OCI-LY7 (cell line): ENCODE measurements around the gene APH1B. TPM values are rescaled to one million over a fixed set of nuclear protein-coding genes. Genes with fewer than 3 reads are reported as not detected.

Source experiments
- BruUV-seq: library from RNA; stranded (reverse); fragments of 400-500 nt; replicated peaks from 2 replicates; lab custom pipeline; 2021; lab: Mats Ljungman, UMichigan
- CTCF ChIA-PET: fragments of 300-600 bp; sonication (Branson Sonifier 250); formaldehyde crosslinking; loops from one replicate; lab custom pipeline; 2022; ENCODE audit warnings: antibody characterized with exemption; ENCODE audit not compliant: unreplicated experiment; lab: Charles Lee
- POLR2A ChIA-PET: fragments of 300-600 bp; sonication (Branson Sonifier 250); formaldehyde crosslinking; loops from one replicate; lab custom pipeline; 2022; ENCODE audit warnings: antibody characterized with exemption; lab: Charles Lee
- DNase-seq: peaks from one replicate; pipeline ENCODE4 v3.0.0-alpha.2; 2015; ENCODE audit warnings: low spot score
- H2AFZ ChIP-seq: fragments of 200-600 bp; sonication (generic), shearing (Covaris generic); 2 replicates; pipeline ENCODE4 v1.6.1; 2014; ENCODE audit warnings: mild to moderate bottlenecking, antibody characterized with exemption, low read length, moderate library complexity
- H3K27ac ChIP-seq: fragments of 200-600 bp; sonication (generic); 2 replicates; pipeline ENCODE4 v1.5.1; 2014; ENCODE audit warnings: mixed run types, low read depth, mild to moderate bottlenecking, moderate library complexity, low read length, inconsistent platforms; ENCODE audit not compliant: poor library complexity, severe bottlenecking
- H3K36me3 ChIP-seq: fragments of 200-600 bp; sonication (generic); 2 replicates; pipeline ENCODE4 v1.6.1; 2014; ENCODE audit warnings: mild to moderate bottlenecking, antibody characterized with exemption, low read length, moderate library complexity, mixed read lengths; ENCODE audit not compliant: insufficient read depth
- H3K4me1 ChIP-seq: fragments of 200-600 bp; sonication (generic); 2 replicates; pipeline ENCODE4 v1.5.1; 2014; ENCODE audit warnings: mild to moderate bottlenecking, low read length; ENCODE audit not compliant: insufficient read depth, poor library complexity, severe bottlenecking
- H3K4me2 ChIP-seq: fragments of 200-600 bp; sonication (generic); 2 replicates; pipeline ENCODE4 v1.6.1; 2014; ENCODE audit warnings: mild to moderate bottlenecking, low read length
- H3K4me3 ChIP-seq: fragments of 200-600 bp; sonication (generic); 2 replicates; pipeline ENCODE4 v1.5.1; 2014; ENCODE audit warnings: mild to moderate bottlenecking, low read depth, low read length; ENCODE audit not compliant: poor library complexity, severe bottlenecking
- H3K79me2 ChIP-seq: fragments of 200-600 bp; sonication (generic); 2 replicates; pipeline ENCODE4 v1.6.1; 2016; ENCODE audit warnings: low read depth, mild to moderate bottlenecking, low read length, moderate library complexity, mixed read lengths; ENCODE audit not compliant: insufficient read depth
- H3K9me2 ChIP-seq: fragments of 200-600 bp; sonication (generic); 2 replicates; pipeline ENCODE4 v1.6.1; 2016; ENCODE audit warnings: mild to moderate bottlenecking, low read length, mixed read lengths; ENCODE audit not compliant: insufficient read depth
- H3K9me3 ChIP-seq: fragments of 200-600 bp; sonication (generic); 2 replicates; pipeline ENCODE4 v1.6.1; 2014; ENCODE audit warnings: mild to moderate bottlenecking, mixed run types, low read length, mixed read lengths
- H4K20me1 ChIP-seq: fragments of 200-600 bp; sonication (generic); 2 replicates; pipeline ENCODE4 v1.6.1; 2014; ENCODE audit warnings: mild to moderate bottlenecking, antibody characterized with exemption, low read length, moderate library complexity, mixed read lengths; ENCODE audit not compliant: insufficient read depth
- EZH2phosphoT487 ChIP-seq: fragments of 200-600 bp; sonication (generic); IDR thresholded peaks from 2 replicates; pipeline ENCODE4 v1.6.1; 2018; ENCODE audit warnings: low read depth, borderline replicate concordance, mild to moderate bottlenecking, mixed run types, antibody characterized with exemption, low read length, moderate library complexity, mixed read lengths
- intact Hi-C: fragments of 100-400 bp; cut with micrococcal nuclease; formaldehyde crosslinking; loops from one replicate; pipeline ENCODE4 v1.10.0; 2022; ENCODE audit not compliant: unreplicated experiment
- total RNA-seq, 2 experiments: library from RNA; depleted of rRNA in 1 of 2; stranded (reverse); fragments of >200 nt in 1 of 2; shearing (Covaris generic) in 1 of 2; gene quantifications; 2 replicates each; pipeline ENCODE4 v1.2.3, GENCODE V29; 2014 to 2022
- TF ChIP-seq, protein P1 (sequence below): fragments of 200-600 bp; sonication (generic); conservative IDR thresholded peaks from 2 replicates; pipeline ENCODE4 v1.5.1; 2014; ENCODE audit warnings: mild to moderate bottlenecking, antibody characterized with exemption, low read length, moderate library complexity, mixed read lengths

Gene APH1B
- total RNA-seq, 2 experiments from 2014 or later: 8.3 to 24.1 TPM

DNA sequence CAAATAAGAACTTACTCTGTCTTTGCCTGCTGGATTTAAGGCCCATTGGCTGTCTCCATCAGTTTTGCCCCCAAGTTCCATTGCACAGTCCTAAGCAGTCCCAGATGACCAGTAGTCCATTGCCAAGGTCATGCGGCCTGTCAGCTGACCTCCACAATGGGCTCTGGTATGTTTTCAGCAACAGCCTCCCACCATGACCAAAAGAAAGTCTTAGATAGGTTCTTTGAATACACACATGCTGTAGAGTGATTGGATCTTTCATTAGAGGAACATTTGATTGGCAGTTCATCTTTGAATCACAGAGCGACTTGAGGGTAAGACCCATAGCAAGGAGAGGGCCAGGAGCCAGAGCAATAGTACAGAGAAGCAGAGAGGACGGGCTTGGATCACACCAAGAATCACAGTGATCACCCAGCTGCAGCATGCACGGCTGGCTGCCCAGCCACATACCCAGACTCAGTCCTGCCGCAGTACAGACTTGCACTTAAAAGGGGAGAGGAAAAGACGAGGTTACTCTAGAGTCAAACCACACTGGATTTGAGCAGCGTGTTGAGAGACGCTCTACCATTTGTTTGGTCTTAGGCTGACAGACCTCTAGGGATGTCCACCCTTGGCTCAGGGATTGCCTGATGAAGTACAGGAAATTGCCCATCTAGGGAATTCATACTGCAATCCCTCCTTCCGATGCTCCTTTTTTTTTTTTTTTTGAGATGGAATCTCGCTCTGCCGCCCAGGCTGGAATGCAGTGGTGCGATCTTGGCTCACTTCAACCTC lies 50.4 kb downstream of the APH1B start:
- Histone ChIP-seq H3K27ac (no peak overlapping the region), H3K4me1 (no peaks in the 10 kb centered on the region), H3K9me2 (no peaks in the 10 kb centered on the region), H3K36me3 (no peaks in the 10 kb centered on the region), H3K79me2 (no peaks in the 10 kb centered on the region), H3K4me2 (no peak overlapping the region), H4K20me1 (no peaks in the 10 kb centered on the region), H3K9me3 (no peaks in the 10 kb centered on the region), H3K4me3 (no peak overlapping the region), H2AFZ (no peak overlapping the region)
- intact Hi-C loops: no loop called here
- POLR2A ChIA-PET: interaction anchor here (0.7 to 1.0 kb wide), 3 partner anchors 13 to 237 kb away, joined by 3 to 5 read pairs (median 4); no protein-coding TSS in a partner anchor
- TF ChIP-seq EZH2phosphoT487: no peak
- TF ChIP-seq, protein P1, sequence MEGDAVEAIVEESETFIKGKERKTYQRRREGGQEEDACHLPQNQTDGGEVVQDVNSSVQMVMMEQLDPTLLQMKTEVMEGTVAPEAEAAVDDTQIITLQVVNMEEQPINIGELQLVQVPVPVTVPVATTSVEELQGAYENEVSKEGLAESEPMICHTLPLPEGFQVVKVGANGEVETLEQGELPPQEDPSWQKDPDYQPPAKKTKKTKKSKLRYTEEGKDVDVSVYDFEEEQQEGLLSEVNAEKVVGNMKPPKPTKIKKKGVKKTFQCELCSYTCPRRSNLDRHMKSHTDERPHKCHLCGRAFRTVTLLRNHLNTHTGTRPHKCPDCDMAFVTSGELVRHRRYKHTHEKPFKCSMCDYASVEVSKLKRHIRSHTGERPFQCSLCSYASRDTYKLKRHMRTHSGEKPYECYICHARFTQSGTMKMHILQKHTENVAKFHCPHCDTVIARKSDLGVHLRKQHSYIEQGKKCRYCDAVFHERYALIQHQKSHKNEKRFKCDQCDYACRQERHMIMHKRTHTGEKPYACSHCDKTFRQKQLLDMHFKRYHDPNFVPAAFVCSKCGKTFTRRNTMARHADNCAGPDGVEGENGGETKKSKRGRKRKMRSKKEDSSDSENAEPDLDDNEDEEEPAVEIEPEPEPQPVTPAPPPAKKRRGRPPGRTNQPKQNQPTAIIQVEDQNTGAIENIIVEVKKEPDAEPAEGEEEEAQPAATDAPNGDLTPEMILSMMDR: no peak
- no peak for DNase-seq
- no TSS peak for BruUV-seq
- CTCF ChIA-PET: no interaction called here

DNA sequence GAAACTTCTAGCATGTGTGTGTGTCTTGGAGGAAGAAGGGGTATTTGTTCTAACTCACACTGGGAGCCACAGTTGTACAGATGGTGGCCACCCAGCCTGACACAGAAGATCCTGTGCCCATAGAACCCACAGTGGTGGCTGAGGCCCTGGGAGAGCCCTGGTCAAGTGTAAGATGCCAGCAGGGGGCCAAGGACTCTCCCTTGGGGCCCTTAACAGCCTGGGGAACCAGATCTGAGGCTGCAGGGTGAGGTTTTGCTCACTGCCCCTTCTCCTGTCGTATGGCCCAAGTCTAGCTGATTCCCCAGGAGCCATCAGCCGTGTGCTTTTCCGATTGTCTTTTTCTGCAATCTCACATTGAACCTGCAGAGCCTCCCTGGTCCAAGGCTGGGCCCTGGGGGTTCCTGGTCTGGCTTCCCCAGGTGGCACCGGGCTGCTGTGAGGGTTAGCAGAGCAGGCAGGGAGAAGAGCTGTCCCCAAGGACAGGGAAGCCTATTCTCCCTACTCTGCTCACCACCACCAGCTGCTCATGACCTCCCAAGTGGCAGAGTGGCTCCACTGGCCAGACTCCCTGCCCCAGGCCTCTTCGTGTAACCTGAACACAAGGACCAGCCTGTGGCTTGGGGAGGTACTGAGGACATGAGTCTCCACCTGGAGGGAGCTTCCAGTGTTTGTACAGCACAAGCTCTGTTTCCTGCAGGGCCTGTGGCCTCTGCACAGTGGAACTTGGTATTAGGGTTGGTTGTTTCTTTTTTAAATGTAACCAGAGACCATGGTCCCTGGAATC lies 52.4 kb downstream of the APH1B start:
- no peak overlapping the region for H3K27ac ChIP-seq
- DNase-seq: no peak
- H2AFZ ChIP-seq: no peak overlapping the region
- no peaks in the 10 kb centered on the region for H4K20me1 ChIP-seq
- intact Hi-C loops: no loop called here
- H3K4me2 ChIP-seq: no peak overlapping the region
- H3K4me1 ChIP-seq: no peaks in the 10 kb centered on the region
- H3K36me3 ChIP-seq: no peaks in the 10 kb centered on the region
- no peak overlapping the region for H3K4me3 ChIP-seq
- H3K9me2 ChIP-seq: no peaks in the 10 kb centered on the region
- ChIA-PET POLR2A (no interaction called here), CTCF (no interaction called here)
- no TSS peak for BruUV-seq
- TF ChIP-seq, protein P1: no peak
- TF ChIP-seq EZH2phosphoT487: no peak
- no peaks in the 10 kb centered on the region for H3K79me2 ChIP-seq
- H3K9me3 ChIP-seq: no peaks in the 10 kb centered on the region
